Mucosa of gallbladder (tissue), 1 donor: Measurements from ENCODE around the gene PIM3. TPM values are rescaled to one million over a fixed set of nuclear protein-coding genes. Genes with fewer than 3 reads are reported as not detected.

Source experiments
- DNase-seq: peaks from one replicate; pipeline ENCODE4 v3.0.0-alpha.2; 2020; ENCODE audit warnings: low spot score
- total RNA-seq: library from RNA; stranded (reverse); gene quantifications from one replicate; pipeline ENCODE4 v1.2.1, GENCODE V29; 2021
- donor health status: DM: no; HTN: no; CAD: no.

PIM3 gene
- total RNA-seq, 1 donor from 2014 or later, result 63.2 TPM

- DNase-seq, result no peak
Observed at GRCh38 chr22:50000587-50001387, 40.2 kb downstream of the PIM3 start.

GRCh38 chr22:50001388-50002231, 41.0 kb downstream of the PIM3 start:
- DNase-seq, result no peak

GRCh38 chr22:50002791-50003190, 42.2 kb downstream of the PIM3 start:
- no peak for DNase-seq

- DNase-seq, result no peak
Observed at GRCh38 chr22:50004918-50005317, 44.3 kb downstream of the PIM3 start.

GRCh38 chr22:50007057-50007511, 46.5 kb downstream of the PIM3 start:
- no peak for DNase-seq

GRCh38 chr22:50008151-50009040, 47.8 kb downstream of the PIM3 start:
- no peak for DNase-seq

- DNase-seq, result no peak
Observed at GRCh38 chr22:50009251-50009650, 48.7 kb downstream of the PIM3 start.

GRCh38 chr22:50009765-50010675, 49.4 kb downstream of the PIM3 start:
- DNase-seq, result no peak

GRCh38 chr22:50010676-50011446, 50.3 kb downstream of the PIM3 start:
- DNase-seq, result no peak

- DNase-seq, result no peak
Observed at GRCh38 chr22:50011447-50012210, 51.1 kb downstream of the PIM3 start.

- no peak for DNase-seq
Observed at GRCh38 chr22:50012211-50013181, 51.9 kb downstream of the PIM3 start, which contains the start of gene IL17REL. Gene IL17REL, minus strand, starts transcription at chr22:50012765. Its CDS starts 119 bp downstream, at chr22:50012646.

Other genes with a start within 250 kb of the PIM3 start
- gene BRD1, start 132.9 kb upstream of the PIM3 start, total RNA-seq, result 45.3 TPM
- 11.2 TPM for gene ZBED4, start 106.9 kb upstream of the PIM3 start, total RNA-seq
- 36.7 TPM for gene ALG12, start 42.3 kb upstream of the PIM3 start, total RNA-seq
- gene CRELD2, start 42.1 kb upstream of the PIM3 start, total RNA-seq, result 56.6 TPM
- 0.06 TPM for gene IL17REL, start 52.0 kb downstream of the PIM3 start, total RNA-seq
- not detected for gene TTLL8, start 97.5 kb downstream of the PIM3 start, total RNA-seq
- gene MLC1, start 124.7 kb downstream of the PIM3 start, total RNA-seq, result 0.43 TPM
- 2.6 TPM for gene MOV10L1, start 129.2 kb downstream of the PIM3 start, total RNA-seq
- 0.95 TPM for gene PANX2, start 210.0 kb downstream of the PIM3 start, total RNA-seq
- 55.1 TPM for gene TRABD, start 225.1 kb downstream of the PIM3 start, total RNA-seq
- 37.0 TPM for gene SELENOO, start 240.2 kb downstream of the PIM3 start, total RNA-seq